ENCODE data around the gene NTF3.

NTF3 gene

GRCh38 chr12:5430641-5431603, 986 bp upstream of the NTF3 start:
- no peak for DNase-seq (ENCODE audit: low read depth)

- DNase-seq (ENCODE audit: low read depth), result no peak
Measured at GRCh38 chr12:5433081-5433844, 1.4 kb downstream of the NTF3 start.

GRCh38 chr12:5433845-5434646, 2.1 kb downstream of the NTF3 start:
- no peak for DNase-seq (ENCODE audit: low read depth)

- DNase-seq (ENCODE audit: low read depth), result no peak
Measured at GRCh38 chr12:5434647-5435560, 3.0 kb downstream of the NTF3 start.

GRCh38 chr12:5437182-5437583, 5.3 kb downstream of the NTF3 start:
- DNase-seq (ENCODE audit: low read depth), result no peak

GRCh38 chr12:5437589-5437988, 5.7 kb downstream of the NTF3 start:
- DNase-seq (ENCODE audit: low read depth), result no peak

- no peak for DNase-seq (ENCODE audit: low read depth)
Measured at GRCh38 chr12:5438671-5439200, 6.8 kb downstream of the NTF3 start.

- DNase-seq (ENCODE audit: low read depth), result no peak
Measured at GRCh38 chr12:5439371-5439771, 7.5 kb downstream of the NTF3 start.

GRCh38 chr12:5439788-5440300, 7.9 kb downstream of the NTF3 start:
- no peak for DNase-seq (ENCODE audit: low read depth)

GRCh38 chr12:5440978-5441377, 9.1 kb downstream of the NTF3 start:
- DNase-seq (ENCODE audit: low read depth), result no peak

GRCh38 chr12:5441497-5442236, 9.8 kb downstream of the NTF3 start:
- DNase-seq (ENCODE audit: low read depth), result no peak

GRCh38 chr12:5442251-5443006, 10.5 kb downstream of the NTF3 start:
- DNase-seq (ENCODE audit: low read depth), result no peak

- no peak for DNase-seq (ENCODE audit: low read depth)
Measured at GRCh38 chr12:5444520-5444919, 12.6 kb downstream of the NTF3 start.

GRCh38 chr12:5447320-5447719, 15.4 kb downstream of the NTF3 start:
- no peak for DNase-seq (ENCODE audit: low read depth)

GRCh38 chr12:5451251-5451650, 19.3 kb downstream of the NTF3 start:
- DNase-seq (ENCODE audit: low read depth), result no peak

- DNase-seq (ENCODE audit: low read depth), result no peak
Measured at GRCh38 chr12:5452569-5452968, 20.7 kb downstream of the NTF3 start.

GRCh38 chr12:5453466-5453865, 21.6 kb downstream of the NTF3 start:
- no peak for DNase-seq (ENCODE audit: low read depth)

- DNase-seq (ENCODE audit: low read depth), result no peak
Measured at GRCh38 chr12:5455045-5455444, 23.1 kb downstream of the NTF3 start.

GRCh38 chr12:5456030-5456429, 24.1 kb downstream of the NTF3 start:
- DNase-seq (ENCODE audit: low read depth), result no peak

Data from activated T-helper 9 cell treated with anti-CD3 and anti-CD28 coated beads, Interleukin-2, amount 50 U/mL, for 16 hours (primary cell).